IMR-90 (cell line): Measurements from ENCODE around the gene NKD1. TPM values are rescaled to one million over a fixed set of nuclear protein-coding genes. Genes with fewer than 3 reads are reported as not detected.

ENCODE experiments used
- ATAC-seq: fragments of 200-7000 bp; cut with Tn5 transposase; 2 replicates; pipeline ENCODE4 v1.9.1; 2020; ENCODE audit warnings: low read depth, mild to moderate bottlenecking, moderate library complexity
- BruUV-seq: library from RNA; stranded (reverse); fragments of 400-500 nt; replicated peaks from 2 replicates; lab custom pipeline; 2021; lab: Mats Ljungman, UMichigan
- CTCF ChIA-PET: fragments of 300-600 bp; formaldehyde crosslinking; extraction: SDS; loops from one replicate; lab custom pipeline; 2021; ENCODE audit warnings: antibody characterized with exemption; lab: Yijun Ruan, JAX
- POLR2A ChIA-PET: fragments of 300-600 bp; sonication (Branson Sonifier 250); formaldehyde crosslinking; loops from one replicate; lab custom pipeline; 2022; ENCODE audit warnings: antibody characterized with exemption; ENCODE audit not compliant: unreplicated experiment; lab: Charles Lee
- DNase-seq: peaks from one replicate; pipeline ENCODE4 v3.0.0; 2013
- H2AFZ ChIP-seq: replicated peaks from 2 replicates; pipeline ENCODE3; 2013; ENCODE audit warnings: low read length, mild to moderate bottlenecking; ENCODE audit not compliant: poor library complexity
- H2AK5ac ChIP-seq: 2 replicates; pipeline ENCODE4 v1.6.1; 2013; ENCODE audit warnings: low read depth, low read length, inconsistent platforms
- H2AK9ac ChIP-seq: replicated peaks from 2 replicates; pipeline ENCODE3; 2013; ENCODE audit warnings: mild to moderate bottlenecking, low read depth, low read length, moderate library complexity; ENCODE audit not compliant: poor library complexity
- H2BK120ac ChIP-seq: 2 replicates; pipeline ENCODE4 v1.6.1; 2013; ENCODE audit warnings: low read depth, low read length, inconsistent platforms
- H2BK15ac ChIP-seq: 3 replicates; pipeline ENCODE4 v1.6.1; 2013; ENCODE audit warnings: low read depth, low read length, inconsistent platforms
- H2BK20ac ChIP-seq: 2 replicates; pipeline ENCODE4 v1.6.1; 2013; ENCODE audit warnings: low read depth, mild to moderate bottlenecking, inconsistent platforms, low read length, moderate library complexity
- H2BK5ac ChIP-seq: 2 replicates; pipeline ENCODE4 v1.6.1; 2013; ENCODE audit warnings: mild to moderate bottlenecking, low read depth, low read length, inconsistent platforms; ENCODE audit not compliant: poor library complexity, severe bottlenecking
- H3K14ac ChIP-seq: replicated peaks from 2 replicates; pipeline ENCODE4 v1.6.1; 2013; ENCODE audit warnings: low read depth, low read length, inconsistent platforms
- H3K18ac ChIP-seq: 2 replicates; pipeline ENCODE4 v1.6.1; 2013; ENCODE audit warnings: low read depth, low read length, control low read depth
- H3K23ac ChIP-seq: 2 replicates; pipeline ENCODE4 v1.6.1; 2013; ENCODE audit warnings: low read depth, low read length, inconsistent platforms
- H3K27ac ChIP-seq: 2 replicates; pipeline ENCODE4 v1.5.1; 2013; ENCODE audit warnings: mild to moderate bottlenecking, control low read depth, low read length; ENCODE audit not compliant: insufficient read depth
- H3K27me3 ChIP-seq: 2 replicates; pipeline ENCODE4 v1.6.1; 2013; ENCODE audit warnings: low read length; ENCODE audit not compliant: control insufficient read depth, insufficient read depth
- H3K36me3 ChIP-seq: 2 replicates; pipeline ENCODE4 v1.6.1; 2013; ENCODE audit warnings: low read length, mixed read lengths; ENCODE audit not compliant: control insufficient read depth, insufficient read depth
- H3K4ac ChIP-seq: 2 replicates; pipeline ENCODE4 v1.6.1; 2013; ENCODE audit warnings: low read depth, low read length, inconsistent platforms
- H3K4me1 ChIP-seq: 2 replicates; pipeline ENCODE4 v1.6.1; 2013; ENCODE audit warnings: low read length, mixed read lengths; ENCODE audit not compliant: control insufficient read depth, insufficient read depth
- H3K4me2 ChIP-seq: 2 replicates; pipeline ENCODE4 v1.6.1; 2013; ENCODE audit warnings: low read depth, mild to moderate bottlenecking, control low read depth, low read length, moderate library complexity
- H3K4me3 ChIP-seq: 2 replicates; pipeline ENCODE4 v1.5.1; 2013; ENCODE audit warnings: low read depth, mild to moderate bottlenecking, control low read depth, low read length, moderate library complexity; ENCODE audit not compliant: insufficient read depth
- H3K56ac ChIP-seq: 2 replicates; pipeline ENCODE4 v1.6.1; 2013; ENCODE audit warnings: low read length, inconsistent platforms; ENCODE audit not compliant: insufficient read depth; ENCODE audit errors: extremely low read depth
- H3K79me1 ChIP-seq, 2 experiments: 2 replicates each; pipeline ENCODE4 v1.6.1; 2013; ENCODE audit warnings: low read length in 2 of 2, inconsistent platforms in 1 of 2, low read depth in 1 of 2
- H3K9ac ChIP-seq: 2 replicates; pipeline ENCODE4 v1.6.1; 2013; ENCODE audit warnings: low read depth, low read length, control low read depth
- H3K9me1 ChIP-seq: 2 replicates; pipeline ENCODE4 v1.6.1; 2013; ENCODE audit warnings: low read length, inconsistent platforms; ENCODE audit not compliant: insufficient read depth
- H3K9me3 ChIP-seq: 2 replicates; pipeline ENCODE4 v1.6.1; 2013; ENCODE audit warnings: low read length; ENCODE audit not compliant: control insufficient read depth, insufficient read depth
- H4K20me1 ChIP-seq: 2 replicates; pipeline ENCODE4 v1.6.1; 2013; ENCODE audit warnings: low read length, inconsistent platforms; ENCODE audit not compliant: insufficient read depth
- H4K5ac ChIP-seq: 2 replicates; pipeline ENCODE4 v1.6.1; 2013; ENCODE audit warnings: mild to moderate bottlenecking, low read depth, low read length, control low read depth
- H4K8ac ChIP-seq, 2 experiments: 2 replicates each; pipeline ENCODE4 v1.6.1; 2013; ENCODE audit warnings: low read depth in 2 of 2, low read length in 2 of 2, control low read depth in 1 of 2, inconsistent platforms in 1 of 2
- H4K91ac ChIP-seq: 2 replicates; pipeline ENCODE4 v1.6.1; 2013; ENCODE audit warnings: low read depth, low read length, inconsistent platforms; ENCODE audit not compliant: insufficient read depth
- BHLHE40 ChIP-seq: fragments of 150-350 bp; IDR thresholded peaks from 2 replicates; pipeline ENCODE4 v1.6.1; 2016; ENCODE audit warnings: mild to moderate bottlenecking, low read depth, low read length
- RAD21 ChIP-seq: IDR thresholded peaks from 2 replicates; pipeline ENCODE4 v1.6.1; 2012; ENCODE audit warnings: low read length, improper control_type of control experiment
- RCOR1 ChIP-seq: IDR thresholded peaks from 2 replicates; pipeline ENCODE4 v1.6.1; 2012; ENCODE audit warnings: mild to moderate bottlenecking, low read length, improper control_type of control experiment; ENCODE audit not compliant: insufficient replicate concordance
- WGBS, 2 experiments: methylation state at CpG; one replicate each; pipeline versions ENCODE4 v1.1.5 to v1.1.7; 2013; ENCODE audit warnings: missing lambda C conversion rate in 2 of 2; ENCODE audit not compliant: insufficient read length in 1 of 2; ENCODE audit errors: extremely low coverage in 2 of 2; 5-methylcytosine and 5-hydroxymethylcytosine counted together
- dilution Hi-C: fragments of 300-500 bp; cut with HindIII; formaldehyde crosslinking; loops from one replicate; pipeline ENCODE4 v1.14.3; 2018; ENCODE audit warnings: low sequenced_read_pairs; ENCODE audit not compliant: unreplicated experiment
- in situ Hi-C: fragments of 300-500 bp; cut with MboI; formaldehyde crosslinking; loops from 3 replicates; pipeline ENCODE4 v1.14.3; 2019; ENCODE audit warnings: low sequenced_read_pairs, inconsistent platforms, mixed read lengths
- intact Hi-C: fragments of 100-400 bp; cut with micrococcal nuclease; formaldehyde crosslinking; loops from 2 replicates; pipeline ENCODE4 v1.10.0; 2022
- polyA plus RNA-seq, 3 experiments: library from polyadenylated mRNA; depleted of rRNA; stranded (reverse); fragments of >200 nt; gene quantifications; 2 replicates each; pipeline ENCODE4 v1.2.3, GENCODE V29; 2012; ENCODE audit warnings: low replicate concordance in 1 of 3
- total RNA-seq: library from RNA; depleted of rRNA; stranded (reverse); fragments of >200 nt; gene quantifications from 2 replicates; pipeline ENCODE4 v1.2.3, GENCODE V29; 2012
- TF ChIP-seq, protein P1 (sequence below): fragments of 150-350 bp; IDR thresholded peaks from 2 replicates; pipeline ENCODE4 v1.6.1; 2016; ENCODE audit warnings: low read depth, mild to moderate bottlenecking, low read length, moderate library complexity, borderline replicate concordance

Gene NKD1
- total and polyA plus RNA-seq, 2 of the 4 experiments (the other 2 are of a cell fraction): not detected

GRCh38 chr16:50616386-50616785, 68.2 kb downstream of the NKD1 start:
- Histone ChIP-seq H3K56ac (no peak overlapping the region), H3K4me2 (no peak overlapping the region), H2BK120ac (no peak overlapping the region), H2AK9ac (no peak overlapping the region), H2AK5ac (no peak overlapping the region), H2BK20ac (no peak overlapping the region), H3K4me3 (no peak overlapping the region), H3K9me3 (no peaks in the 10 kb centered on the region), H3K9me1 (no peaks in the 10 kb centered on the region), H3K27me3 (peaks cover 26% of the 10 kb centered on the region), H4K91ac (no peak overlapping the region), H2AFZ (no peak overlapping the region), H3K79me1 (no peaks in the 10 kb centered on the region), H3K23ac (no peak overlapping the region), H4K5ac (no peak overlapping the region), H2BK5ac (no peak overlapping the region), H3K4me1 (no peaks in the 10 kb centered on the region), H3K4ac (no peak overlapping the region), H3K36me3 (no peaks in the 10 kb centered on the region), H3K9ac (no peak overlapping the region), H4K20me1 (no peaks in the 10 kb centered on the region), H3K27ac (no peak overlapping the region), H2BK15ac (no peak overlapping the region), H4K8ac (no peak overlapping the region), H3K18ac (no peak overlapping the region), H3K14ac (no peak overlapping the region)
- ChIA-PET POLR2A (no interaction called here), CTCF (no interaction called here)
- intact Hi-C loops: no loop called here
- BruUV-seq: no TSS peak
- dilution Hi-C loops: no loop called here
- TF ChIP-seq RAD21 (no peak), BHLHE40 (no peak), RCOR1 (no peak)
- TF ChIP-seq, protein P1, sequence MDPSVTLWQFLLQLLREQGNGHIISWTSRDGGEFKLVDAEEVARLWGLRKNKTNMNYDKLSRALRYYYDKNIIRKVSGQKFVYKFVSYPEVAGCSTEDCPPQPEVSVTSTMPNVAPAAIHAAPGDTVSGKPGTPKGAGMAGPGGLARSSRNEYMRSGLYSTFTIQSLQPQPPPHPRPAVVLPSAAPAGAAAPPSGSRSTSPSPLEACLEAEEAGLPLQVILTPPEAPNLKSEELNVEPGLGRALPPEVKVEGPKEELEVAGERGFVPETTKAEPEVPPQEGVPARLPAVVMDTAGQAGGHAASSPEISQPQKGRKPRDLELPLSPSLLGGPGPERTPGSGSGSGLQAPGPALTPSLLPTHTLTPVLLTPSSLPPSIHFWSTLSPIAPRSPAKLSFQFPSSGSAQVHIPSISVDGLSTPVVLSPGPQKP: no peak
- no peak for ATAC-seq
- WGBS, 2 experiments: no CpG with 5 or more reads among the region's 6 CpGs
- in situ Hi-C loops: no loop called here
- no peak for DNase-seq
